ENCODE data around the gene YBX2. TPM values are rescaled to one million over a fixed set of nuclear protein-coding genes. Genes with fewer than 3 reads are reported as not detected.

The YBX2 gene
- total RNA-seq, 1 experiment from 2014 or later: 24.0 TPM

- H2AK5ac ChIP-seq (ENCODE audit: insufficient read length, low read length): no peak overlapping the region
- peak; percentile 87 for DNase-seq
- peak overlapping the region; percentile 78 for H3K14ac ChIP-seq (ENCODE audit: insufficient read depth, low read length)
- Mint-ChIP-seq H3K4me1 (peaks cover 27 to 35% of the 10 kb centered on the region in 2 experiments), H3K27me3 (ENCODE audit: low read depth) (no peaks in the 10 kb centered on the region; the same call in none of the 2 replicates), H3K36me3 (ENCODE audit: insufficient read depth in 1 of 3, low read depth in 3 of 3) (peaks cover 47 to 57% (median 48%) of the 10 kb centered on the region in 3 experiments), H3K4me3 (peak overlapping the region; percentile 93 to 94), H3K27ac (peak overlapping the region; percentile 95 to 97 (median 96)), H3K9me3 (peaks cover 0 to 6% of the 10 kb centered on the region in 2 experiments; a peak in 1 of 5 replicates)
- peak overlapping the region; percentile 77 for H3K18ac ChIP-seq (ENCODE audit: insufficient read length, low read depth, low read length)
- no peak overlapping the region for H3K23ac ChIP-seq (ENCODE audit: insufficient read length, low read depth, low read length)
- TF ChIP-seq CTCF (conservative IDR thresholded peaks at IDR 0.05): no peak
- no peak overlapping the region for H2BK12ac ChIP-seq (ENCODE audit: insufficient read length, low read depth, low read length)
- no peak overlapping the region for H2BK5ac ChIP-seq (ENCODE audit: insufficient read length, low read length)
- H4K8ac ChIP-seq (replicated peaks; ENCODE audit: insufficient read length, low read depth, low read length): no peak overlapping the region
- peaks cover 2% of the 10 kb centered on the region; the same call in 1 of the 2 replicates for H3K4me1 ChIP-seq (ENCODE audit: insufficient read depth, low read length)
- peak overlapping the region; percentile 51; the same call in 1 of the 2 replicates for H3K4ac ChIP-seq (ENCODE audit: low read depth, low read length)
- H2BK120ac ChIP-seq (ENCODE audit: low read depth, low read length, poor library complexity, severe bottlenecking): no peak overlapping the region
- H3K56ac ChIP-seq (ENCODE audit: insufficient read length, low read depth, low read length): no peak overlapping the region
- peaks cover 21% of the 10 kb centered on the region for H3K79me2 ChIP-seq (ENCODE audit: insufficient read depth, low read length)
- H3K9me3 ChIP-seq (ENCODE audit: control insufficient read depth, low read depth, low read length): no peaks in the 10 kb centered on the region
- H3K23me2 ChIP-seq (ENCODE audit: insufficient read length, low read depth, low read length, poor library complexity, severe bottlenecking): peaks cover 9% of the 10 kb centered on the region
- no peak overlapping the region for H2AFZ ChIP-seq (ENCODE audit: low read length)
- H3K27ac ChIP-seq (ENCODE audit: insufficient read length, low read depth, low read length): peak overlapping the region; percentile 72
- H4K5ac ChIP-seq (ENCODE audit: insufficient read length, low read depth, low read length): no peak overlapping the region
- no CpG with 5 or more reads among the region's 14 CpGs for WGBS (ENCODE audit: extremely low coverage, insufficient read length, low lambda C conversion rate)
- H3K79me1 ChIP-seq (ENCODE audit: insufficient read depth, low read depth, low read length, poor library complexity, severe bottlenecking): no peaks in the 10 kb centered on the region
- H3K27me3 ChIP-seq (ENCODE audit: insufficient read depth, low read length): no peaks in the 10 kb centered on the region
- H3T11ph ChIP-seq (ENCODE audit: low read length): no peak overlapping the region
- no peaks in the 10 kb centered on the region for H4K20me1 ChIP-seq (ENCODE audit: control insufficient read depth, insufficient read depth, insufficient read length)
- H2BK20ac ChIP-seq (ENCODE audit: low read depth, low read length, poor library complexity, severe bottlenecking): no peak overlapping the region
- H4K91ac ChIP-seq (ENCODE audit: insufficient read length, low read depth, low read length): peak overlapping the region; percentile 65
- peak overlapping the region; percentile 81 for H3K4me2 ChIP-seq (ENCODE audit: insufficient read depth, insufficient read length, low read length)
- H2BK15ac ChIP-seq (ENCODE audit: low read depth, low read length): no peak overlapping the region; the same call in 1 of the 2 replicates
- H3K9ac ChIP-seq (ENCODE audit: extremely low read depth, insufficient read length, low read length): peak overlapping the region; percentile 84
Measured at GRCh38 chr17:7308625-7309433, 14.4 kb upstream of the YBX2 start.

Data from H9 (cell line).